Left lung (tissue), 10 donors: ENCODE data around the gene MKS1. TPM values are rescaled to one million over a fixed set of nuclear protein-coding genes. Genes with fewer than 3 reads are reported as not detected.

Source experiments
- ATAC-seq: fragments of 200-7000 bp; cut with Tn5 transposase; one replicate; pipeline ENCODE4 v1.9.1; 2020; ENCODE audit warnings: moderate library complexity
- DNase-seq, 4 donors: peaks; one replicate each; pipeline ENCODE4 v3.0.0-alpha.2; 2013 to 2020
- H3K27ac ChIP-seq, 2 donors: fragments of 200-600 bp; sonication (generic) in 1 of 2; one replicate each; pipeline versions ENCODE4 v1.5.0 to v1.8.0; 2020 to 2021
- H3K27me3 ChIP-seq, 2 donors: fragments of 200-600 bp; sonication (generic) in 1 of 2; one replicate each; pipeline versions ENCODE4 v1.5.0 to v1.8.0; 2020 to 2021
- H3K36me3 ChIP-seq, 2 donors: fragments of 200-600 bp; sonication (generic) in 1 of 2; one replicate each; pipeline versions ENCODE4 v1.5.0 to v1.8.0; 2020 to 2021
- H3K4me1 ChIP-seq, 2 donors: fragments of 200-600 bp; one replicate each; pipeline ENCODE4 v1.8.0; 2021
- H3K4me3 ChIP-seq, 2 donors: fragments of 200-600 bp; sonication (generic) in 1 of 2; one replicate each; pipeline versions ENCODE4 v1.5.0 to v1.8.0; 2020 to 2021; ENCODE audit warnings: mild to moderate bottlenecking in 1 of 2
- H3K9me3 ChIP-seq, 2 donors: fragments of 200-600 bp; sonication (generic) in 1 of 2; one replicate each; pipeline versions ENCODE4 v1.5.0 to v1.8.0; 2020 to 2021
- intact Hi-C, 2 donors: fragments of 100-400 bp; cut with DNase I; formaldehyde crosslinking; loops; one replicate each; pipeline versions ENCODE4 v1.11.2 to v1.14.2; 2022
- polyA plus RNA-seq, 6 donors: library from polyadenylated mRNA; unstranded; fragments of 120-200 nt; gene quantifications; one replicate each; pipeline ENCODE4 v1.2.1, GENCODE V29; 2013; ENCODE audit not compliant: insufficient read length in 6 of 6
- total RNA-seq, 2 donors: library from RNA; stranded (reverse); fragmentation: NEBNext Ultra II Directional; extraction: Animal tissue kit (Norgen Biotek cat#: 25700); gene quantifications; one replicate each; pipeline ENCODE4 v1.2.1, GENCODE V29; 2021
- TF ChIP-seq, protein P1 (sequence below), 2 donors: fragments of 200-600 bp; sonication (generic) in 1 of 2; IDR thresholded peaks; one replicate each; pipeline versions ENCODE4 v1.5.0 to v1.8.0; 2021; ENCODE audit warnings: antibody characterized with exemption in 2 of 2
- donor health status: DM: no; HTN: yes; CAD: no.
- donor health status: DM: no; HTN: no; CAD: no.

Gene MKS1
- total and polyA plus RNA-seq, 8 donors, result 16.4 to 46.8 (median 37.7) TPM

DNA sequence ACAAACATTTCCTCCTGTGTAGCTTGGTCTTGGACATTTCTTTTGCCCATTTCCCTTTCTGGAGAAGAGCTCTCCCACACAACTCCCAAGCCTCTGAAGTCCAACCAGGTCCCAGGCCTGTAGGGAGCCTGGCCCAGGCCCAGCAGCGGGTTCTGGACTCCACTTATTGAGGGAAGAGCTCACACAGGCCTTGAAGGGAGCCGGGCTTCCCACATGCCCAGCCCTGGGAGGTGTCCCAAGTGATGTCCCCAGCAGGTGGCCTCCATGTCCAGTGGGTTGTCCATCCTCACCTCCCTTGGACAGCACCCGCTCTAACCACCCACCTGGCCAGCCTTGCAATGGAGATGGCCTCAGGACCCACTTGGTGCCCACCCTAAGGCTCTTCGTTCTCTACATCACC, 32.5 kb downstream of the MKS1 start:
- Histone ChIP-seq H3K36me3 (no peaks in the 10 kb centered on the region), H3K27ac (no peak overlapping the region), H3K4me1 (no peaks in the 10 kb centered on the region), H3K27me3 (peaks cover 0 to 19% of the 10 kb centered on the region in 2 donors), H3K9me3 (no peaks in the 10 kb centered on the region), H3K4me3 (no peak overlapping the region)
- TF ChIP-seq, protein P1, sequence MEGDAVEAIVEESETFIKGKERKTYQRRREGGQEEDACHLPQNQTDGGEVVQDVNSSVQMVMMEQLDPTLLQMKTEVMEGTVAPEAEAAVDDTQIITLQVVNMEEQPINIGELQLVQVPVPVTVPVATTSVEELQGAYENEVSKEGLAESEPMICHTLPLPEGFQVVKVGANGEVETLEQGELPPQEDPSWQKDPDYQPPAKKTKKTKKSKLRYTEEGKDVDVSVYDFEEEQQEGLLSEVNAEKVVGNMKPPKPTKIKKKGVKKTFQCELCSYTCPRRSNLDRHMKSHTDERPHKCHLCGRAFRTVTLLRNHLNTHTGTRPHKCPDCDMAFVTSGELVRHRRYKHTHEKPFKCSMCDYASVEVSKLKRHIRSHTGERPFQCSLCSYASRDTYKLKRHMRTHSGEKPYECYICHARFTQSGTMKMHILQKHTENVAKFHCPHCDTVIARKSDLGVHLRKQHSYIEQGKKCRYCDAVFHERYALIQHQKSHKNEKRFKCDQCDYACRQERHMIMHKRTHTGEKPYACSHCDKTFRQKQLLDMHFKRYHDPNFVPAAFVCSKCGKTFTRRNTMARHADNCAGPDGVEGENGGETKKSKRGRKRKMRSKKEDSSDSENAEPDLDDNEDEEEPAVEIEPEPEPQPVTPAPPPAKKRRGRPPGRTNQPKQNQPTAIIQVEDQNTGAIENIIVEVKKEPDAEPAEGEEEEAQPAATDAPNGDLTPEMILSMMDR (IDR thresholded peaks at IDR 0.05), result no peak
- DNase-seq, result no peak
- intact Hi-C loops, result no loop called here
- no peak for ATAC-seq

DNA sequence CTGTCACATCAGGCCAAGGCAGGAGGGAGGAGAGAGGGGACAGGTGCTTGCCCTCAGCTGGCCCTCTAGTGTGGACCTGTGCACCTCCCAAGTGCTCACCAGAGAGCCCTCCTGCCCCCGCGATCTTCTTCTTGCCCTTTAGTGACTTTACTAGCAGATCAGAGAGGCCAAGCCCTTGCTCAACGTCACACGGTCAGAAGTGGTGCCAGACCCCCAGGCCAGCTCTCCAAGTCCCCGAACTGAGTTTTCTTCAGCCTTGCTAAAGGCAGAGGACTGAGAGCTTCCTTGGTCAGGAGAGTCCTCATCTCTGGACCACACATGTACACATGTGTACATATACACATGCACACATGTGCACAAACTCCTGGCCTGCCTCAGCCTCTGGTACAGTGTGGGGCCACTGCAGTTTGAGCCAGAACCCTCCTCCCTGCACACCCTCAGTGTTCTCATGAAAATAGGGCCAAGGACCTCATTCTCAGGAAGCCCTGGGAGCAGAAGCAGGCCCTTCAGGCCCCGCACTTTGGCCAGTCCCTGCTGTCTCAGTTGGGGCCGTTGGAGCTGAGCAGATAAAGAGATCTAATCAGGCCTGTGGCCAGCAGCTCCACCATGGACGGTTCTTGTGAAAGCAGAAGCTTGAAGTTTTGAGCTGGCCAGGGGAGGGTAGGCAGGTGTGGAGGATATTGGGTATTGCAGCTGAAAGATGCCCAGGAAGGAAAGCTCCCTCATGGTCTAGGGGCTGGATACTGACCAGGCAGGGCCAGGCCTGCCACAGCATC, 33.9 kb downstream of the MKS1 start:
- TF ChIP-seq, protein P1 (IDR thresholded peaks at IDR 0.05), result no peak
- DNase-seq (no peak), ATAC-seq (no peak)
- no peaks in the 10 kb centered on the region for H3K4me1 ChIP-seq
- intact Hi-C loops, result no loop called here
- no peak overlapping the region for H3K27ac ChIP-seq
- no peaks in the 10 kb centered on the region for H3K9me3 ChIP-seq
- peaks cover 0 to 6% of the 10 kb centered on the region in 2 donors for H3K27me3 ChIP-seq
- no peak overlapping the region for H3K4me3 ChIP-seq
- no peaks in the 10 kb centered on the region for H3K36me3 ChIP-seq

DNA sequence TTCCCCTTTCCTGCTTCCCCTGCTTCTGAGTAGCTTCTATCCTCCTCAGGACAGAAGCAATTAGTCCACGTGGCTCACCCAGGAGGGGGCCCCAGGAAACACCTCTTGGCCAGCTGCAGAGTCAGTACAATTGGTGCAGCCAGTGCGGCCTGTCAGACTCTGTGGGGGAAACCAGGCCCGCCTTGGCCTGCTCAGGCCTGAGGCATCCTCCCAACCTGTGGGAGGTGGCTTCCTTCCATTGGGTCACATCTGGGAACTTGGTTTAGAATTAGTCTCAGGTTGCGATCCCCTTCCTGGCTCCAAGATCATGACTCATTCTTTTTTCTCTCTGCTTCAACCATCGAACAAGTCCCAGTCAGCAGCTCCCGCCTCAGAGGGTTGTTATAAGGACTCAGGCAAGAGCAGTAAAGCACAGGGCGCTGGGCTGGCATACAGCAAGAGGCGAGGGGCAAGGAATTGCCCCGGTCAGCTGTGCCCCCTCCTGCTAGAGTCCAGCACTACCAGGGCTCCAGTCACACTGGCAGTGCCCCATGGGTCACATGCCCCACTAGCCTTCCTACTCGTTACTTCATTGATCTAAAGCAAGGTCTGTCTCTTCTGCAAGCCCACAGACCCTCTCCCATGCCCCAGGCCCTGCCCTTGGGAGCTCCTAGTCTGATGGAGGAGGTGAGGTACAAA, 34.6 kb downstream of the MKS1 start:
- DNase-seq (no peak), ATAC-seq (no peak)
- H3K9me3 ChIP-seq, result no peaks in the 10 kb centered on the region
- no peaks in the 10 kb centered on the region for H3K4me1 ChIP-seq
- no peaks in the 10 kb centered on the region for H3K36me3 ChIP-seq
- TF ChIP-seq, protein P1 (IDR thresholded peaks at IDR 0.05), result no peak
- peaks cover 0 to 3% of the 10 kb centered on the region in 2 donors for H3K27me3 ChIP-seq
- intact Hi-C loops, result no loop called here
- H3K27ac ChIP-seq, result no peak overlapping the region
- no peak overlapping the region for H3K4me3 ChIP-seq

DNA sequence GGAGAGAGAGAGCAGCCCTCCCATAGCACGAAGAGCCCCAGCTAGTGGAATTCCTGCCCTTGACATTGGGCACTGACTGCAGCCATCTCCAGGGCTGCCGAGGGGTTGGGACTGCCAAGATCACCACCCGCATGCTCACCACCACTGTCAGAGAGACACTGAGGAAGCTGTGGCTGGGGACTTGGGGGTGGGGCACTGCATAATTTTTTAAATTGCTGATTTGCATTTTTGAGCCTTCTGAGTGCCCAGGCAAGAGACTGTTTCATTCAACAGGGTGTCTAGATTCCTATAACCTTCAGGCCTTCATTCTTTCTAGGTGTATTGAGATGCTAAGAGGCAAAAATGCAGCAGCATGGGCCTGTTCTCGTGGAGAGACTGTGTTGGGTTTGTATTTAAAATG, 35.5 kb downstream of the MKS1 start:
- H3K9me3 ChIP-seq, result no peaks in the 10 kb centered on the region
- DNase-seq (no peak), ATAC-seq (no peak)
- H3K27ac ChIP-seq, result no peak overlapping the region
- no peak overlapping the region for H3K4me3 ChIP-seq
- no peaks in the 10 kb centered on the region for H3K4me1 ChIP-seq
- intact Hi-C loops, result no loop called here
- H3K36me3 ChIP-seq, result no peaks in the 10 kb centered on the region
- TF ChIP-seq, protein P1 (IDR thresholded peaks at IDR 0.05), result no peak
- peaks cover 0 to 3% of the 10 kb centered on the region in 2 donors for H3K27me3 ChIP-seq

- Histone ChIP-seq H3K4me3 (no peak overlapping the region), H3K9me3 (no peaks in the 10 kb centered on the region), H3K27me3 (peaks cover 0 to 8% of the 10 kb centered on the region in 2 donors), H3K36me3 (no peaks in the 10 kb centered on the region), H3K27ac (no peak overlapping the region), H3K4me1 (no peaks in the 10 kb centered on the region)
- TF ChIP-seq, protein P1 (IDR thresholded peaks at IDR 0.05), result no peak
- intact Hi-C loops, result no loop called here
- no peak for DNase-seq
- no peak for ATAC-seq
These were observed 37.3 kb downstream of the MKS1 start for GRCh38 chr17:58181796-58182195.
